ENCODE data around the gene HCAR1.
"Not testable (repeated sequence)": the region's sequence is repeated elsewhere in the genome, so short reads cannot be mapped to it uniquely, and the experiment has no call there.

Gene HCAR1, protein sequence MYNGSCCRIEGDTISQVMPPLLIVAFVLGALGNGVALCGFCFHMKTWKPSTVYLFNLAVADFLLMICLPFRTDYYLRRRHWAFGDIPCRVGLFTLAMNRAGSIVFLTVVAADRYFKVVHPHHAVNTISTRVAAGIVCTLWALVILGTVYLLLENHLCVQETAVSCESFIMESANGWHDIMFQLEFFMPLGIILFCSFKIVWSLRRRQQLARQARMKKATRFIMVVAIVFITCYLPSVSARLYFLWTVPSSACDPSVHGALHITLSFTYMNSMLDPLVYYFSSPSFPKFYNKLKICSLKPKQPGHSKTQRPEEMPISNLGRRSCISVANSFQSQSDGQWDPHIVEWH

DNA sequence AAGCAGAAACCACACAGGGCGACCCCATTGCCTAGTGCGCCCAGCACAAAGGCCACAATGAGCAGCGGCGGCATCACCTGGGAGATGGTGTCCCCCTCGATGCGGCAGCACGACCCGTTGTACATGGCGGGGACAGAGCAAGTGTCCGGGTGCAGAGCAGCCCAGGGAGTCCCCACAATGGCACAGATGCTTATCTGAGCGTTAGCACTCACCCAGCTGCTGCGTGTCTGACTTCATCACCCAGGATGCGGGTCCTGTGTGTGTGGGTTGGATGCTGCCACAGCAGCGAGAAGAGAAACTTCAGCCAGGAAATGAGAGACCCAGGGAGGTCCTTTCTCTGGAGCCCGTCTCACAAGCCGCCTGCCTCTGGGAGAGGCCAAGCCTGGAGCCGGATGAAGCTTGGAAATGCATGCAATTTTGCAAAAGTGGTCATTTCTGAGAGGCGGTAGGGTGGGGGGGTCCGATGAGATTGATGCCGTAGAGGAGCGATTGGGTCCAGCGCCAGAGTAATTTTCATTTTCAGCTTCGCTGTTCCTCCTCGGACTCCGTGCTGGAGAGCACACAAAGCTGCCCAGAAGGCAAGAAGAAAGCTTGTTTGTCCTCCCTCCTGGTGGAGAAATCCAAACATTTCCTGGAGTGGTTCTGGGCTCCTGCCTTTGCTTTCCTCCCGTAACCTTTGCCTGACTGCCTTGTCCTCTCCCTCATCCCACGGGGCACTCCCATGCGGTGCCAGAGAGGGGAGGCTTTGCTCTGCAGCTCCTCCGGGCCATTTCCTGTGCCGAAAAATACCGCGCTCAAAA, at the start of gene HCAR1:
HCAR1 (minus strand) TSS at position 630 of the 800 bp plus-strand sequence; CDS start at position 125, 505 bp downstream.
- DNase-seq, result peak; percentile 70

DNA sequence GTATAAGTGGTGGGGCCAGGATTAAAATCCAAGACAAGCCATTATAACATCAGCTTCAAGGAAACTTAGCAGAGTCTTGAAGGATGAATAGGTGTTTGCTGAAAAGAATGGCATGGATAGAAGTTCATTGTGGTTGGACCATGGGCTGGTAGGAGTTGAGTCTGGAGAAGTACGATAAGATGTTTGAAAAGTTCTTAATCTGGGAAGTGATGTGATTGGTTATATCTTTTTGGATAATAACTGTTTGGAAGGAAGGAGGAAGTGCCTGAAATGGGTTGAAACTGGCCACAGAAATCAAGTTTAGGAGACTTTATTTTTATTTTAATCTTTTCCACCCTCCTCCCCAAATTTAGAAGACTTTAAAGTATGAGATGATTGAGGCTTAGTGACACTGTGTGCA, 26.9 kb upstream of the HCAR1 start:
- DNase-seq, result no peak

DNA sequence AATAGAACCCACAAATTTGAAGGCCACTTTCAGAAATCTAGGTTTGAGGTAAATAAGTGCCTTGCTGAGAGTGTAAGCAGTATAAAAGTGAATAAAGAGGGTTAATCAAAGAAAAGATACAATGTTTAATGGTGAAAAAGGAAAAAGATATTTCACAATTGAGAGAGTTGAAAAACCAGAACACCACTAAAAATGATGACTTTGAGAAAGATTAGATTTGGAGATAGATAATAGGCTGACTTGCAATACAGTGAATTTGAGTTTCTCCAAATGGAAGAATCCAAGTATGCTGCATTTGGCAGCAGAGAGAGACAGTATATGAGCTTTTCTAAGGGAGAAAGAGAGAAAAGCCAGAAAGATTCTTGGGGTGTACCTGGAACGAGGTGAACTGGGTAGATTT, 24.1 kb upstream of the HCAR1 start:
- no peak for DNase-seq

DNA sequence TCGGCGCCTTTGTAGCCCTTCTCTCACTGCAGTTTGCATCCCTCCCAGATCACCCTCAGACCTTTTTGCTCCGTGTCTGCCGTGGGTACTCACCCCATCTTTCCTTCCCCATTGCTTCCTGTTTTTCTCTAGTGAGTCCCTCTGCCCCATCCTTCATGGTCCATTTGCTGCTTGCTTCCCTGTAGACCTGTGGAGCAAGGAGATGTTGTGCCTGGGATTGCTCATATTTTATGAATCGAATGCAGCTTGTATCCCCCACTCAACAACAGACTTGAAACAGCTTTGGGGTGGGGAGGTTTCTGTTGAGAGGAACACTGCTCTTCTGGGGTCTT, 22.6 kb upstream of the HCAR1 start:
- DNase-seq, result no peak

DNA sequence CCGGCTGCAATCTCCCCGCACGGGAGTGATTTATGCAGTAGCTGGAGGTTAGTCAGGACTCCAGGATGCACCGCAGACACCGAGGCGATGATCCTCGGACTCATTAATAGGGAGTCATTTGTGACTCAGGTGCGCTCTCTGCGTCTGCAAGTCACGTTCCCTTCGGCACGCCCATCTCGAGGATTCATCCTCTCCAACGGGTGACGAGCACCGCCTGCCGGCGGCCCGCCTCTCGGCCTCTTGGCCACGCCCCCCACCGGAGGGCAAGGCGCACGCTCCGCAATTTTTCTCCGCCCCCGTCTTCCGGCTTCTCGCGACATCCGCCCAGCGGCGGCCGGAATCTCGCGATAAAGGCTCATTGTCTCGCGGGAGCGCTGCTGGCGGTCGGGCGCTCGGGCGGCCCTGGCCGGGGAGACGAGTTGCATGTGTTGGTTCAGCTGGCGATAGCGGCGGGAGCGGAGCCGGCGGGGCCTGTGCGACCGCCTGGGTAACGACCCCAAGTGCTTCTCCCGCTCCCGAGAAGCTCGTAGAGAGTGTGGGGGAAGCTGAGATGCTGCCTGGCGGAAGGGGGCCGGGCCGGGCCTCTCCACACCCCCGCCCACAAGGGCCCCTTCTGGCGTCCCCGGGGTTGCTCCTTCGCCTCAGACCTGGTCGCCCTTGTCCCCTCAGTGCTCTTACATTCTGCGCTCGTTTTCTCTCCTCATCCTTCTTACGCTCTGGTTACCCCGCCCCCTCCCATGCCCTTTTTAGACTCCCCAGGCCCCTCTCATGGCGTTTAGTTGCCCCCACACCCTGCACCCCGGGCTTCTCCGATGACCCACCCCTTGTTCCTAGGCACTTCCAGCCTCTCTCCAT, 22.0 kb upstream of the HCAR1 start, which contains the start of gene DENR:
DENR (plus strand) TSS at position 361 of the 855 bp plus-strand sequence. CDS start 878 bp downstream, outside the sequence.
- DNase-seq, result peak; percentile 95

DNA sequence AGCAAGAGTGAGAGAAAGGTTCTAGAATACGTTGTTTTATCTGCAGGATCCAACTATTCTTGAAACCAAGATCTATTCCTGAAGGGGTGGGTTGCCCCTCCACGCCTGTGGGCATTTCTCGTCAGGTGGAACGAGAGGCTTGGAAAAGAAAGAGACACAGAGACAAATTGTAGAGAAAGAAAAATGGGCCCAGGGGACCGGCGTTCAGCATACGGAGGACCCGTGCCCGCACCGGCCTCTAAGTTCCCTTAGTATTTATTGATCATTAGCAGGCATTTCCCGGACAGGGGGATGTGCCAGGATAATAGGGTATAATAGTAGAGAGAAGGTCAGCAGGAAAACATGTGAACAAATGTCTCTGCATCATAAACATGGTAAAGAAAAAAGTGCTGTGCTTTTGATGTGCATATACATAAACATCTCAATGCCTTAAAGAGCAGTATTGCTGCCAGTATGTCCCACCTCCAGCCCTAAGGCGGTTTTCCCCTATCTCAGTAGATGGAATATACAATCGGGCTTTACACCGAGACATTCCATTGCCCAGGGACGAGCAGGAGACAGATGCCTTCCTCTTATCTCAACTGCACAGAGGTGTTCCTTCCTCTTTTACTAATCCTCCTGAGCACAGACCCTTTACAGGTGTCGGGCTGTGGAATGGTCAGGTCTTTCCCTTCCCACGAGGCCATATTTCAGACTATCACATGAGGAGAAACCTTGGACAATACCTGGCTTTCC, 20.3 kb upstream of the HCAR1 start:
- DNase-seq, result not testable (repeated sequence)

DNA sequence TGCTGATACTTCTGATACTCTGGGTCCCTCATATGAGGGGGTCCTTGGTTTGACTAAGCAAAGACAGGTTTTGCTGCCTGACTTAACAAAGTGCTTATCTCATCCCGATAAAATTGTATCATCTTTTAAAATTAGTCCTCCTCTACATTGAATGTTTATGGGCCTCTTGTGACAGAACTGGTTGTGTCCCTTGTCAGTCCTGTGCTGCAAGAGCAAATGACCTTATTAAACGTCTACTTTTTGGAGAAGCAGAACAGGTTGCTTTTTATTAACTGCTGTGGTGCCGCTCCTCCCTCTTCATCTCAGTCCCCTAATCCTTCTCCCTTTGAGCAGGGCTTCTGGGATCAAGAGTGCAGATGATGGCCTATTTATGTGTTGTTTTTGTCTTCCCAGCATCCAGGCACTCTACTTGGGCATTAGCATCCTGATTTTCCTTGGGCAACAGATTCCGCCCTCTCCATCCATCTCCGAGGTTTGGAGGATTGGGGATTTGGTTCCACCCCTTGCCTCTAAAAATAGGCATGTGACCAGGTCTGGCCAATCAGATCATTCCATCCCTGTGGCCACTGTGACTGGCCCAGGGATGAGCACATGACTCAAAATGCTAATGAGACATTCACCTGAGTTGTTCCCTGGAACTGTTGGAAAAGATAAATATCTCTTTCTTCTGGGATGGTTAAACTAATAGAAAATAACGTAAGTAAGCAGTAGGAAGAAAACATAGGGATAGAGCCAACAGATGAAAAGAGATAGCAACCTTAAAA, 19.1 kb upstream of the HCAR1 start:
- DNase-seq, result no peak

DNA sequence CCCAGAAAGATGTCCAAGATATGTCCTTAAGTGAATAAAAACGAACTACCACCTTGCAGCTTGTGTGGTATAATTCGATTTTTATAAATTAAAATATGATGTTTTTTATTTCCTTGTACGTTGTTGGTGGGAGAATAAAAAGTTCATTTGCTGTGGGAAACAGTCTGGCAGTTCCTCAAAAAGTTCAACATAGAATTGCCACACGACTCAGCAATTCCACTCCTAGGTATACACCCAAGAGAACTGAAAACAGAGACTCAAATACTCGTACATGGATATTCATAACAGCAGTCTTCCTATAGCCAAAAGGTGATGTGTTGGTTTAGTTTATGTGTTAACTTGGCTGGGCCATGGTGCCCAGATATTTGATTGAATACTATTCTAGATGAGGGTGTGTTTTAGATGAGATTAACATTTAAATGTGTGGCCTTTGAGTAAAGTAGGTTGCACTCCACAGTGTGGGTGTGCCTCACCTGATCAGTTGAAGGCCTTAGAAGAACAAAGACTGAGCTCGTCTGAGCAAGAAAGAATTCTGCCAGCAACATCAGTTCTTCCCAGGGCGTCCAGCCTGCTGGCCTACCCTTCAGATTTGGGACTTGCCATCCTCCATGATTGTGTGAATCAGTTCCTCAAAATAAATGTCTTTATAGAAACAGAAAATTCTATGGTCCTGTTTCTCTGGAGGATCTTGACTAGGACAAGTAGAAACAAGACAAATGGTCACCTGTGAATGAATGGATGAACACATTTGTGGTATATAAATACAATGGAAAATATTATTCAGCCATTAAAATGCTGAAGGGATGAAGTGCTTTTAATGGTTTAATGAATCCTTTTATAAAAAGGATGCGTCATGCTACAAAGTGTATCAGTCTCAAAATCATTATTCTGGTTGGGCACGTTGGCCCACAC, 16.8 kb upstream of the HCAR1 start:
- no peak for DNase-seq

DNA sequence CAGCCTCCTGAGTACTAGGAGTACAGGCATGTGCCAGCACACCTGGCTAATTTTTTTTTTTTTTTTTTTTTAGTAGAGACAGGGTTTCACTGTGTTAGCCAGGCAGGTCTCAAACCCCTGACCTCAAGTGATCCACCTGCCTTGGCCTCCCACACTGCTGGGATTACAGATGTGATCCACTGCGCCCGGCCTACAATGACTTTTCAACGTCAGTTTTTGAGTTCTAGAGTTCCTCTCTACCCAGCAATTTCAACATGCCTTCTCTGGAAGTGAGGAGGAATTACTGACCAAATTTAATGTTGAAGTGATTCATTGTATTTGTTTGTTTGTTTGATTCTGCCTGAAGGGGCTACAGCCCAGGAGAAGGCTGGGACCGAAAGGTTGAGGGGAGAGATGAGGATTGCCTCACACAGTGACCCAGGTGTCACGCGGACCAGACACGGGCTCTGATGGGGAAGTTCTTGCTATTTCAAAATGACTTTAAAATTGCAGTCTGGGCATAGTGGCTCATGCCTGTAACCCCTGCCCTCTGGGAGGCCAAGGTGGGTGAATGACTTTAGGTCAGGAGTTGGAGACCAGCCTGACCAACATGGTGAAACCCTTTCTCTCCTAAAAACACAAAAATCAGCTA, 13.4 kb upstream of the HCAR1 start:
- no peak for DNase-seq

DNA sequence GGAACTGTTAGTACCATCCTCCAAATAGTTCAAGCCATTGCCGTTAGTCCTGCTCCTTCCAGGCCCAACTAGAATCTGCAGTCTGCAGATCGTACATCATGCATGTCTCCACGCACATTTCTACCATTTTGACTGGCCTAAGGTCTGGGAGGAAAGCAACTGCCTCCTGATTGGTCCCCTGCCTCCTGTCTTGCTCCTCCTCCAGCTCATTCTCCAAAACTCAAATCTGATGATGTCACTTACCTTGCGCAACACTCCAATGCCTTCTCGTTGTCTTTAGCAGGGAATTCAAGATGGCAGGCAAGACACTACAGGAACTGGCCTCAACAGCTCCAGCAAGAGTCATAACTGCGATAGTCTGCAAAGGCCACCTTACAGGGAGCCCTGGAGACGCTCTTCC, 9.7 kb upstream of the HCAR1 start:
- DNase-seq, result no peak

DNA sequence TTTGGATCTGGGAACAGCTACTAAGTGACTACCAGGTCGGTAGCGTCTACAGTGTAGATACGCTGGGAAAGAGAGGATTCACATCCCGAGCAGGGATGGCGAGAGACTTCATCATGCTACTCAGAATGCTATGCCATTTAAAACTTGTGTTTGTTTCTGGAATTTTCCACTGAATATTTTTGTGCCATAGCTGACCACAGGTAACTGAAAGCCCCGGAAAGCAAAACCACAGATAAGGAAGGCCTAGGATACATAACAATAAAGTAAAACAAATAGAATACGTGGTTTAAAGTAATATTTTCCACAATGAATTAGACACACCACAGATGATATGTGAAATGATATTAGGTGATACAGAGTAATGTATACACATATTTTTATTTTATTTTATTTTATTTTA, 7.9 kb upstream of the HCAR1 start:
- no peak for DNase-seq

DNA sequence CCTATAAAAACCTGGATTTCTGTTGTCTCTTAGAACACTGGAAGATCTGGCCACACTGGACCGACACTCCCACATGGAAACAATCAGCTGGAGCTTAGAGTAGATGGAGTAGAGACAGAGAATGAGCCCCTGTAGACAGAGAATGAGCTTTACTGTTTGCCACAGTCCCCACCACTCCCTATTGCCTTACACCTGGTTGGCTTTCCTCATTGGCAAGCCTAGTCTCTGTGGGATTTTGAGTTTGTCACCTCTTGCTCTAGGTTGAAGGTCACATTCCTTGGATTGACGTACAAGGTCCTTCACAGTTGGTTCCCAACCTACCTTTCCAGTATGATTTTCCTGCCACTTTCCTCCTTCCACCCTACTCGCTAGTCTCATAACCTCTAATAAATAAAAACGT, 2.0 kb upstream of the HCAR1 start:
- no peak for DNase-seq

DNA sequence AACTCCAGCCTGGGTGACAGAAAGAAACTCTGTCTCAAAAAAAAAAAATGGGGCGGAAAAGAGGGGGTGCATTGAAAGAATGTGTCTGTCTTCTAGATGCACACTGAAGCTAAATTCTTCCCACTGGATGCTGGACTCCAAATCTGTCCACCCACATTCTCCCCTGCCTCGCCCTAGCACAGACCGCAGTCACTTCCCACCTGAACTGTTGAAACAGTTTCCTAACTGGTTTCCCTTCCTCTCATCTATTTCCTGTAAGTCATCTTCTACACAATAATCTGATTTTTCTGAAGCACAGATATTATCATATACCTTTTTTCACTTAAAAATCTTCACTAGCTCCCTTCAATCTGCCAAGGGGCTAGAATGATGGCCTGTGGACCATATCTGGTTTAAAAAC, 1.5 kb upstream of the HCAR1 start:
- no peak for DNase-seq

DNA sequence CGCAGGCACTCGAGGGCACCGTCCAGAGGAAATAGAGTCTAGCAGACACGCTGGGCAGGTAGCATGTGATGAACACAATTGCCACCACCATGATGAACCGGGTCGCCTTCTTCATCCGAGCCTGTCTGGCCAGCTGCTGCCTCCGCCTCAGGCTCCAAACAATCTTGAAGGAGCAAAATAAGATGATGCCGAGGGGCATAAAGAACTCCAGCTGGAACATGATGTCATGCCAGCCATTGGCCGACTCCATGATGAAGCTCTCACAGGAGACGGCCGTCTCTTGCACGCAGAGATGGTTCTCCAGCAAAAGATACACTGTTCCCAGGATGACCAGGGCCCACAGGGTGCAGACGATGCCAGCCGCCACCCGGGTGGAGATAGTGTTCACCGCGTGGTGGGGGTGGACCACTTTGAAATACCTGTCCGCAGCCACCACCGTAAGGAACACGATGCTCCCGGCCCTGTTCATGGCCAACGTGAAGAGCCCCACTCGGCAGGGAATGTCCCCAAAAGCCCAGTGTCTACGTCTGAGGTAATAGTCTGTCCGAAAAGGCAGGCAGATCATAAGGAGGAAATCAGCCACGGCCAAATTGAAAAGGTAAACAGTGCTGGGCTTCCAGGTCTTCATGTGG, 945 bp downstream of the HCAR1 start:
- DNase-seq, result peak; percentile 63

DNA sequence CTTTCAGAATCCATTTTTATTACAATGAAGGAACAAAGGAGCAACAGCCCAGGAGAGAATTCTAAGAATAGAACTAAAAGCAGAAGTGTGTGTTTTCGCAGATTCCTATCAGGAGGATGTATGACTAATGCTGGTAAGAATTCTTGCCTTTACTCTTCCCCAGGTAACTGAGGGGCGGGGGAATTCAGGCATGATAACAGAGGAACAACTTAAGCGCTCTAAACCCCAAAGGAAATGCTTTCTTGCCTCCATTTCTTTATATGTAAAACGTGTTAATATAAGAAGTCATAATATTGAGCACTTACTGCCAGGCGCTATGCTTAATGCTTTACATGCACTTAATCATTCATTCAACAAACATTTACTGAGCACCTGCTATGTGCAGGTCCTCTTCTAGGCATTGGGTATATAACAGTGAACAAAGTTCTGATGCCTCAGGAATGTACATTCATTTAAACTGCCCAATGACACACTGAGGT, 4.5 kb downstream of the HCAR1 start:
- DNase-seq, result no peak

DNA sequence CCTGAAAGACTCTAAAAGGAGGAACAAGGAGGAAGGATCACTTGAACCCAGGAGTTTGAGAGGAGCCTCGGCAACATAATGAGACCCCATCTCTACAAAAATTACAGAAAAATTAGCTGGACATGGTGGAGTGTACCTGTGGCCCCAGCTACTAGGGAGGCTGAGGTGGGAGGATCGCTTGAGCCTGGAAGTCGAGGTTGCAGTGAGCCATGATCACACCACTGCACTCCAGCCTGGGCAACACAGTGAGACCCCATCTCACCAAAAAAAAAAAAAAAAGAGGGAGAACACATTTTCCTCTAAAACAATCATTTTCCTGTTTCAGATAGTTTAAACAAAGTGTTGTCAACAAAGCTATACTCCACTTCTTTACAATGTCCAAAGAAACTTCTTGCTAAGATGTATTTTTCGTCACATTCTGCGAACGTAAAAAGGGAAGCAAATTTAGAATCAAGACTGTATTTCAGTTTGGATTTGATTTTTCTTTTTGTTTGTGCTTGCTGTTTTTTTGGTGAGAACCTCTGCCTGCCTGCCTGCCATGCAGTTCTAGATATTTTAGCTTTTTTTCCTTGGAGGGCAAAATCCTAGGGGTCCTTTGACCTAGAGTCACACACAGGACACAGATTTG, 5.1 kb downstream of the HCAR1 start:
- no peak for DNase-seq

DNA sequence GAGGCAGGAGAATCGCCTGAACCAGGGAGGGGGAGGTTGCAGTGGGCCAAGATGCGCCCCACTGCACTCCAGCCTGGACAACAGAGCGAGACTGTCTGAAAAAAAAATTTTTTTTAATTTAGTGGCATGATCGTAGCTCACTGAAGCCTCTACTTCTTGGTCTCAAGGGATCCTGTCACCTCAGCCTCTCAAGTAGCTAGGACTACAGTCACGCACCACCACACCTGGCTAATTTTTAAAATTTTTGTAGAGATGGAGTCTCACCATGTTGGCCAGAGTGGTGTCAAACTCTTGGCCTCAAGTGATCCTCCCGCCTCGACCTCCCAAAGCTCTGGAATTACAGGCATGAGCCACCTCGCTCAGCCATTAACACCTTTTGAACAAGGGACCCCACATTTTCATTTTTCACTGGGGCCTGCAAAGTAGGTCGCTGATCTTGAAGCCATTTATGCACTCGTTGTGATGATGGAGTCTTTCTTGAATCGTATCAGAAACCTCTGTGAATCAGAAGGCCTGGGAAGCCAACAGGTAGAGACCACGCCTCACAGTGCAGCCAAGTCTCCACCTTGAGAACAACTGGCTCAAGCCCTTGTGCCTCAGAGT, 5.9 kb downstream of the HCAR1 start:
- DNase-seq, result peak; percentile 17

DNA sequence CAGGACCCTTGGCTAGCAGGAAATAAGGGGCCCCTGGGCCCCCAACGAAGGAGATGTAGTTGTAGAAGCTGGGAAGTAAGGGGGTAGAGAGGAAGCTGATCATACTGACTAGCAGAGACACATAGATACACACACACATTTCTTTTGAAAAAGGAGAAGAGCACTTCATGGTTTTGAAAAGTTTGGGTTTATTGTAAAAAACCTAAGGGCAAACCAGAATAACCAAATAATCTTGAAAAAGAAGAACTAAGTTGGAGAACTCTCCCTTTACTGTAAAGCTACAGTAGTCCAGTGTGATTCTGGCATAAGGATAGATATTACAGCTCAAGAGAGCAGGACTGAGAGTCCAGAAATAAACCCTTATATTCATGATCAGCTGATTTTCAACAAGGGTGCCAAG, 8.3 kb downstream of the HCAR1 start:
- DNase-seq, result no peak
